H1 (cell line): ENCODE results near the gene MGAT4B. TPM values are rescaled to one million over a fixed set of nuclear protein-coding genes. Genes with fewer than 3 reads are reported as not detected.

Experiments used
- CTCF ChIA-PET: fragments of 300-600 bp; sonication (Branson Sonifier 250); formaldehyde crosslinking; loops from one replicate; lab custom pipeline; 2021; ENCODE audit not compliant: partially characterized antibody; lab: Charles Lee
- POLR2A ChIA-PET: fragments of 300-600 bp; sonication (Branson Sonifier 250); formaldehyde crosslinking; loops from one replicate; lab custom pipeline; 2021; ENCODE audit warnings: inconsistent platforms; ENCODE audit not compliant: partially characterized antibody; lab: Charles Lee
- DNase-seq, 2 experiments: peaks; one replicate each; pipeline versions ENCODE4 v3.0.0 to v3.0.0-alpha.2; 2010 to 2022; ENCODE audit warnings: low spot score in 2 of 2, low read depth in 1 of 2, mixed read lengths in 1 of 2
- FAIRE-seq: peaks from 2 replicates; lab custom pipeline; 2011; peaks lifted over from hg19 to GRCh38; lab: Jason Lieb, UNC
- H2AFZ ChIP-seq: 2 replicates; pipeline ENCODE4 v1.8.1; 2012; ENCODE audit warnings: low read length, inconsistent platforms
- H2AK5ac ChIP-seq: 2 replicates; pipeline ENCODE4 v1.6.1; 2013; ENCODE audit warnings: low read depth, low read length
- H2BK120ac ChIP-seq: replicated peaks from 2 replicates; pipeline ENCODE3; 2013; ENCODE audit warnings: low read depth, low read length, inconsistent platforms
- H2BK12ac ChIP-seq: 2 replicates; pipeline ENCODE4 v1.6.1; 2013; ENCODE audit warnings: low read depth, low read length
- H2BK15ac ChIP-seq: 2 replicates; pipeline ENCODE4 v1.6.1; 2013; ENCODE audit warnings: low read length
- H2BK20ac ChIP-seq: 2 replicates; pipeline ENCODE4 v1.6.1; 2013; ENCODE audit warnings: low read length
- H2BK5ac ChIP-seq: 2 replicates; pipeline ENCODE4 v1.6.1; 2013; ENCODE audit warnings: low read depth, low read length
- H3K14ac ChIP-seq: 2 replicates; pipeline ENCODE4 v1.6.1; 2013; ENCODE audit warnings: inconsistent platforms; ENCODE audit not compliant: insufficient read length
- H3K18ac ChIP-seq: 2 replicates; pipeline ENCODE4 v1.6.1; 2013; ENCODE audit warnings: low read length; ENCODE audit errors: extremely low read depth
- H3K23ac ChIP-seq: 2 replicates; pipeline ENCODE4 v1.6.1; 2013; ENCODE audit warnings: inconsistent platforms; ENCODE audit not compliant: insufficient read length
- H3K23me2 ChIP-seq: 2 replicates; pipeline ENCODE4 v1.6.1; 2013; ENCODE audit warnings: low read depth, low read length
- H3K27ac ChIP-seq: 2 replicates; pipeline ENCODE4 v1.6.1; 2011; ENCODE audit warnings: low read depth, low read length, inconsistent platforms
- H3K27me3 ChIP-seq, 4 experiments: replicated peaks in 1 of 4; 1 replicate in 1 of 4; 2 replicates in 3 of 4; pipeline versions ENCODE4 v1.6.1 to v1.8.1; 2011 to 2013; ENCODE audit warnings: low read length in 3 of 4, mild to moderate bottlenecking in 3 of 4, inconsistent platforms in 2 of 4, mixed read lengths in 2 of 4, moderate library complexity in 1 of 4; ENCODE audit not compliant: control insufficient read depth in 3 of 4, insufficient read depth in 3 of 4; ENCODE audit errors: extremely low read depth in 1 of 4
- H3K36me3 ChIP-seq, 4 experiments: 2 replicates each; pipeline versions ENCODE4 v1.6.1 to v1.8.1; 2011 to 2013; ENCODE audit warnings: mild to moderate bottlenecking in 4 of 4, low read length in 3 of 4, moderate library complexity in 2 of 4, control low read depth in 1 of 4, inconsistent platforms in 1 of 4; ENCODE audit not compliant: insufficient read depth in 4 of 4, control insufficient read depth in 2 of 4
- H3K4ac ChIP-seq: replicated peaks from 2 replicates; pipeline ENCODE3; 2013; ENCODE audit warnings: low read length, low read depth, mixed read lengths, inconsistent platforms; ENCODE audit not compliant: insufficient read length
- H3K4me1 ChIP-seq, 4 experiments: replicated peaks in 1 of 4; 1 replicate in 1 of 4; 2 replicates in 3 of 4; pipeline versions ENCODE4 v1.6.1 to v1.8.1; 2011 to 2013; ENCODE audit warnings: low read length in 3 of 4, inconsistent platforms in 2 of 4, mixed read lengths in 1 of 4; ENCODE audit not compliant: insufficient read depth in 4 of 4, control insufficient read depth in 3 of 4
- H3K4me2 ChIP-seq, 2 experiments: 2 replicates each; pipeline versions ENCODE4 v1.6.1 to v1.8.1; 2011 to 2013; ENCODE audit warnings: low read depth in 2 of 2, low read length in 2 of 2, control low read depth in 1 of 2, inconsistent platforms in 1 of 2, mild to moderate bottlenecking in 1 of 2; ENCODE audit not compliant: insufficient read depth in 1 of 2
- H3K4me3 ChIP-seq, 4 experiments: fragments of 200-600, 300-600 bp in 1 of 4; sonication (generic), shearing (Covaris generic), sonication (Bioruptor Twin) in 1 of 4; 2 replicates each; pipeline versions ENCODE4 v1.5.1 to v1.8.1; 2011 to 2016; ENCODE audit warnings: low read length in 4 of 4, low read depth in 3 of 4, control low read depth in 2 of 4, inconsistent platforms in 2 of 4, mild to moderate bottlenecking in 2 of 4, mixed read lengths in 1 of 4, moderate library complexity in 1 of 4; ENCODE audit not compliant: insufficient read depth in 2 of 4; ENCODE audit errors: extremely low read depth in 1 of 4
- H3K56ac ChIP-seq: replicated peaks from 2 replicates; pipeline ENCODE3; 2013; ENCODE audit warnings: low read depth, mild to moderate bottlenecking, mixed read lengths, low read length, inconsistent platforms; ENCODE audit not compliant: insufficient read length
- H3K79me1 ChIP-seq: 2 replicates; pipeline ENCODE4 v1.6.1; 2013; ENCODE audit warnings: low read depth, low read length, control low read depth
- H3K79me2 ChIP-seq, 2 experiments: 2 replicates each; pipeline versions ENCODE4 v1.6.1 to v1.8.1; 2012 to 2013; ENCODE audit warnings: low read length in 2 of 2, mild to moderate bottlenecking in 2 of 2, inconsistent platforms in 1 of 2; ENCODE audit not compliant: insufficient read depth in 2 of 2, control insufficient read depth in 1 of 2
- H3K9ac ChIP-seq, 4 experiments: replicated peaks in 1 of 4; 1 replicate in 1 of 4; 2 replicates in 3 of 4; pipeline versions ENCODE4 v1.6.1 to v1.8.1; 2011 to 2013; ENCODE audit warnings: low read depth in 3 of 4, low read length in 3 of 4, control low read depth in 2 of 4, mild to moderate bottlenecking in 2 of 4, moderate library complexity in 2 of 4, inconsistent platforms in 1 of 4; ENCODE audit errors: extremely low read depth in 1 of 4
- H3K9me3 ChIP-seq, 2 experiments: 2 replicates each; pipeline versions ENCODE4 v1.6.1 to v1.8.1; 2012 to 2013; ENCODE audit warnings: mild to moderate bottlenecking in 2 of 2, moderate library complexity in 2 of 2, control low read depth in 1 of 2, inconsistent platforms in 1 of 2, low read depth in 1 of 2, low read length in 1 of 2, mixed read lengths in 1 of 2; ENCODE audit not compliant: insufficient read depth in 2 of 2
- H4K20me1 ChIP-seq, 2 experiments: replicated peaks in 1 of 2; 2 replicates each; pipeline versions ENCODE3 to v1.8.1; 2011 to 2013; ENCODE audit warnings: inconsistent platforms in 2 of 2, low read length in 2 of 2, mild to moderate bottlenecking in 1 of 2; ENCODE audit not compliant: insufficient read depth in 2 of 2, control insufficient read depth in 1 of 2
- H4K5ac ChIP-seq: 2 replicates; pipeline ENCODE4 v1.6.1; 2013; ENCODE audit warnings: low read length, low read depth, mixed read lengths, inconsistent platforms; ENCODE audit not compliant: insufficient read length
- H4K8ac ChIP-seq: 2 replicates; pipeline ENCODE4 v1.8.0; 2013; ENCODE audit warnings: mild to moderate bottlenecking, moderate library complexity, low read length, inconsistent platforms; ENCODE audit not compliant: insufficient read depth; ENCODE audit errors: extremely low read depth
- H4K91ac ChIP-seq: replicated peaks from 2 replicates; pipeline ENCODE3; 2013; ENCODE audit warnings: low read length, mixed read lengths, inconsistent platforms; ENCODE audit not compliant: insufficient read length
- BCL11A ChIP-seq, 2 experiments: IDR thresholded peaks; one replicate each; pipeline ENCODE4 v1.6.1; 2011; ENCODE audit warnings: low read depth in 2 of 2, low read length in 2 of 2, mild to moderate bottlenecking in 2 of 2
- HDAC2 ChIP-seq, 2 experiments: fragments of 300-600 bp in 1 of 2; sonication (generic) in 1 of 2; IDR thresholded peaks; 2 replicates each; pipeline ENCODE4 v1.6.1; 2011 to 2012; ENCODE audit warnings: low read depth in 2 of 2, low read length in 2 of 2, mild to moderate bottlenecking in 2 of 2, moderate library complexity in 2 of 2, borderline replicate concordance in 1 of 2, inconsistent platforms in 1 of 2
- MAFK ChIP-seq: IDR thresholded peaks from 2 replicates; pipeline ENCODE4 v1.6.1; 2012; ENCODE audit warnings: low read depth, mild to moderate bottlenecking, improper control_type of control experiment, low read length
- TEAD4 ChIP-seq: IDR thresholded peaks from 2 replicates; pipeline ENCODE4 v1.6.1; 2012; ENCODE audit warnings: low read depth, low read length, inconsistent platforms, mixed read lengths
- WGBS, 2 experiments: shearing (Covaris generic) in 1 of 2; methylation state at CpG; one replicate each; pipeline versions ENCODE4 v1.1.6 to v1.1.7; 2013 to 2015; ENCODE audit warnings: low lambda C conversion rate in 2 of 2, mixed read lengths in 2 of 2, inconsistent platforms in 1 of 2, low coverage in 1 of 2, missing lambda C conversion rate in 1 of 2; ENCODE audit not compliant: insufficient replicate concordance in 2 of 2, insufficient coverage in 1 of 2, insufficient read length in 1 of 2; ENCODE audit errors: extremely low coverage in 1 of 2, missing lambda C conversion rate in 1 of 2; 5-methylcytosine and 5-hydroxymethylcytosine counted together
- polyA plus RNA-seq, 7 experiments: library from polyadenylated mRNA; depleted of rRNA in 3 of 7; stranded (reverse) in 5 of 7; unstranded in 2 of 7; fragments of >200 nt in 5 of 7; fragments of 200-250 nt in 2 of 7; gene quantifications; 1 replicate in 5 of 7; 2 replicates in 1 of 7; 4 replicates in 1 of 7; pipeline versions ENCODE4 v1.2.1 to v1.2.3, GENCODE V29; 2011 to 2013; ENCODE audit warnings: missing spikeins in 2 of 7, mixed read lengths in 2 of 7
- total RNA-seq: library from RNA; stranded (reverse); fragmentation: NEBNext Ultra II Directional; extraction: Animal tissue kit (Norgen Biotek cat#: 25700); gene quantifications from 2 replicates; pipeline ENCODE4 v1.2.1, GENCODE V29; 2021

The MGAT4B gene
- total and polyA plus RNA-seq, 2 of the 8 experiments (the other 6 are each of a cell fraction or from before 2014, with no cell fraction given) = 116 to 128 TPM

GRCh38 chr5:179747811-179748210, 58.9 kb downstream of the MGAT4B start:
- 96% methylated on average over 3 of the region's 3 CpGs; no CpG with 5 or more reads in 1 of the 2 experiments for WGBS, 2 experiments
- Histone ChIP-seq H4K5ac (no peak overlapping the region), H2AK5ac (no peak overlapping the region), H3K56ac (no peak overlapping the region), H2BK12ac (no peak overlapping the region), H2BK15ac (no peak overlapping the region), H3K14ac (no peak overlapping the region), H3K9me3 (no peaks in the 10 kb centered on the region), H3K36me3 (peaks cover 0 to 3% (median 1%) of the 10 kb centered on the region in 4 experiments; a peak in 2 of 8 replicates), H3K23ac (no peak overlapping the region), H3K79me2 (peaks cover 4 to 84% of the 10 kb centered on the region in 2 experiments), H3K79me1 (peaks cover 10% of the 10 kb centered on the region), H2BK120ac (no peak overlapping the region), H2BK5ac (no peak overlapping the region), H3K23me2 (no peaks in the 10 kb centered on the region), H3K4me3 (no peak overlapping the region), H3K4ac (no peak overlapping the region), H3K9ac (no peak overlapping the region), H3K4me1 (no peaks in the 10 kb centered on the region; a peak in 1 of 7 replicates), H3K27me3 (no peaks in the 10 kb centered on the region), H4K91ac (no peak overlapping the region), H3K27ac (no peak overlapping the region), H3K18ac (no peak overlapping the region), H4K20me1 (peaks cover 0 to 14% of the 10 kb centered on the region in 2 experiments), H3K4me2 (no peak overlapping the region), H2AFZ (no peak overlapping the region), H2BK20ac (no peak overlapping the region), H4K8ac (no peak overlapping the region)
- FAIRE-seq (no peak), DNase-seq (no peak)
- ChIA-PET POLR2A (no interaction called here), CTCF (no interaction called here)
- TF ChIP-seq MAFK (no peak), HDAC2 (IDR thresholded peaks at IDR 0.05; ENCODE audit: borderline replicate concordance in 1 of 2, low read depth in 2 of 2, low read length in 2 of 2) (no peak), BCL11A (IDR thresholded peaks at IDR 0.05; ENCODE audit: low read depth in 2 of 2, low read length in 2 of 2) (no peak), TEAD4 (no peak)
